K562 (cell line): ENCODE results near the gene SAMD14. TPM values are rescaled to one million over a fixed set of nuclear protein-coding genes. Genes with fewer than 3 reads are reported as not detected.

Experiments used
- ARNT ChIP-seq, 2 experiments: fragments of 450-650 bp; IDR thresholded peaks; 2 replicates each; pipeline ENCODE4 v1.6.1; 2016; ENCODE audit warnings: mild to moderate bottlenecking in 1 of 2
- BACH1 ChIP-seq: fragments of 200-800 bp; sonication (Bioruptor generic); IDR thresholded peaks from 2 replicates; pipeline ENCODE4 v1.6.1; 2016; ENCODE audit warnings: missing genetic modification characterization, missing compliant biosample characterization
- CBX3 ChIP-seq, 2 experiments: IDR thresholded peaks; 1 replicate in 1 of 2; 2 replicates in 1 of 2; pipeline ENCODE4 v1.6.1; 2012; ENCODE audit warnings: inconsistent platforms in 2 of 2, low read length in 2 of 2, borderline replicate concordance in 1 of 2, control low read depth in 1 of 2
- CC2D1A ChIP-seq: fragments of 450-650 bp; IDR thresholded peaks from 2 replicates; pipeline ENCODE4 v1.6.1; 2017; ENCODE audit warnings: mild to moderate bottlenecking
- CHD2 ChIP-seq: IDR thresholded peaks from 2 replicates; pipeline ENCODE4 v1.6.1; 2011; ENCODE audit warnings: low read depth, low read length
- ELF1 ChIP-seq: fragments of 200-800 bp; sonication (Bioruptor generic); IDR thresholded peaks from 2 replicates; pipeline ENCODE4 v1.6.1; 2016; ENCODE audit warnings: missing genetic modification characterization, missing compliant biosample characterization
- FOSL1 ChIP-seq: fragments of 200-800 bp; sonication (Bioruptor generic); conservative IDR thresholded peaks from 2 replicates; pipeline ENCODE4 v1.6.1; 2016; ENCODE audit warnings: missing genetic modification characterization, missing compliant biosample characterization
- FUS ChIP-seq: fragments of 200-400 bp; formaldehyde crosslinking; optimal IDR thresholded peaks from 2 replicates; pipeline ENCODE3; 2017; ENCODE audit warnings: low read depth, low read length
- HNRNPK ChIP-seq: fragments of 200-400 bp; formaldehyde crosslinking; IDR thresholded peaks from one replicate; pipeline ENCODE4 v1.6.1; 2018; ENCODE audit warnings: mild to moderate bottlenecking, low read depth, low read length; ENCODE audit not compliant: poor library complexity, severe bottlenecking
- MYNN ChIP-seq, 2 experiments: sonication (generic); formaldehyde crosslinking in 1 of 2; IDR thresholded peaks; 2 replicates each; pipeline versions ENCODE4 v1.5.0 to v1.6.1; 2016 to 2020; ENCODE audit warnings: antibody characterized with exemption in 1 of 2, missing genetic modification reagents in 1 of 2
- NEUROD1 ChIP-seq: fragments of 150-350 bp; IDR thresholded peaks from 2 replicates; pipeline ENCODE4 v1.6.1; 2014; ENCODE audit warnings: borderline replicate concordance, low read length, low read depth; ENCODE audit not compliant: partially characterized antibody
- POLR2B ChIP-seq: fragments of 450-650 bp; IDR thresholded peaks from 2 replicates; pipeline ENCODE4 v1.6.1; 2018; ENCODE audit warnings: low read depth; ENCODE audit not compliant: partially characterized antibody
- RFX7 ChIP-seq: fragments of 250-450 bp; sonication (Bioruptor Pico); IDR thresholded peaks from 2 replicates; pipeline ENCODE4 v1.5.1; 2021; ENCODE audit warnings: mild to moderate bottlenecking
- SETDB1 ChIP-seq: IDR thresholded peaks from one replicate; pipeline ENCODE4 v1.6.1; 2012; ENCODE audit warnings: low read length, control low read depth, inconsistent platforms
- SMAD2 ChIP-seq: fragments of 150-350 bp; IDR thresholded peaks from 2 replicates; pipeline ENCODE4 v1.6.1; 2014; ENCODE audit warnings: low read depth, mild to moderate bottlenecking, low read length
- TCF3 ChIP-seq: sonication (generic); formaldehyde crosslinking; IDR thresholded peaks from 2 replicates; pipeline ENCODE4 v1.4.0; 2020; ENCODE audit warnings: mild to moderate bottlenecking, missing genetic modification reagents
- ZFP1 ChIP-seq: fragments of 450-650 bp; formaldehyde crosslinking; IDR thresholded peaks from 2 replicates; pipeline ENCODE4 v1.4.0; 2020; ENCODE audit warnings: mild to moderate bottlenecking, mixed read lengths
- ZKSCAN3 ChIP-seq: fragments of 250-450 bp; sonication (Bioruptor Pico); IDR thresholded peaks from 2 replicates; pipeline ENCODE4 v1.4.0; 2020
- ZNF217 ChIP-seq: sonication (generic); formaldehyde crosslinking; IDR thresholded peaks from 2 replicates; pipeline ENCODE4 v1.8.0; 2022; ENCODE audit warnings: mild to moderate bottlenecking, missing genetic modification reagents
- ZNF232 ChIP-seq: sonication (generic); formaldehyde crosslinking; IDR thresholded peaks from 2 replicates; pipeline ENCODE4 v1.8.0; 2022; ENCODE audit warnings: mild to moderate bottlenecking, missing genetic modification reagents
- ZNF583 ChIP-seq: fragments of 250-450 bp; sonication (Bioruptor Pico); IDR thresholded peaks from 2 replicates; pipeline ENCODE4 v1.4.0; 2020
- ZSCAN29 ChIP-seq: fragments of 450-650 bp; IDR thresholded peaks from 2 replicates; pipeline ENCODE4 v1.6.1; 2017
- polyA plus RNA-seq, 8 experiments: library from polyadenylated mRNA; depleted of rRNA in 4 of 8; stranded (reverse) in 5 of 8; unstranded in 3 of 8; fragments of >200 nt; fragmentation: Nextera tagmentation in 2 of 8; fragmentation: Illumina TruSeq in 1 of 8; extraction: Ambion mirVana in 2 of 8; extraction: Trizol in 1 of 8; gene quantifications; 2 replicates each; pipeline versions ENCODE4 v1.2.1 to v1.2.3, GENCODE V29; 2011 to 2014; ENCODE audit warnings: inconsistent platforms in 1 of 8, missing spikeins in 1 of 8
- total RNA-seq, 7 experiments: library from RNA; depleted of rRNA in 6 of 7; stranded (reverse); fragments of >200 nt in 6 of 7; fragmentation: Illumina TruSeq in 2 of 7; extraction: Trizol in 2 of 7; gene quantifications; 2 replicates each; pipeline versions ENCODE4 v1.2.1 to v1.2.3, GENCODE V29; 2011 to 2021; ENCODE audit warnings: low replicate concordance in 1 of 7
- TF ChIP-seq, protein P1 (sequence below): fragments of 450-650 bp; IDR thresholded peaks from one replicate; pipeline ENCODE4 v1.6.1; 2018; ENCODE audit warnings: mild to moderate bottlenecking, moderate library complexity; ENCODE audit not compliant: partially characterized antibody
- TF ChIP-seq, protein P2 (sequence below), 2 experiments: IDR thresholded peaks; 2 replicates each; pipeline ENCODE4 v1.6.1; 2012; ENCODE audit warnings: improper control_type of control experiment in 2 of 2, low read depth in 2 of 2, low read length in 2 of 2, borderline replicate concordance in 1 of 2
- TF ChIP-seq, protein P3 (sequence below), 2 experiments: fragments of 450-650 bp; IDR thresholded peaks; 2 replicates each; pipeline ENCODE4 v1.6.1; 2016

Gene SAMD14
- total and polyA plus RNA-seq, 9 of the 15 experiments (the other 6 are each of a cell fraction or from before 2014, with no cell fraction given) = 0.04 to 0.07 TPM; not detected in 7

DNA sequence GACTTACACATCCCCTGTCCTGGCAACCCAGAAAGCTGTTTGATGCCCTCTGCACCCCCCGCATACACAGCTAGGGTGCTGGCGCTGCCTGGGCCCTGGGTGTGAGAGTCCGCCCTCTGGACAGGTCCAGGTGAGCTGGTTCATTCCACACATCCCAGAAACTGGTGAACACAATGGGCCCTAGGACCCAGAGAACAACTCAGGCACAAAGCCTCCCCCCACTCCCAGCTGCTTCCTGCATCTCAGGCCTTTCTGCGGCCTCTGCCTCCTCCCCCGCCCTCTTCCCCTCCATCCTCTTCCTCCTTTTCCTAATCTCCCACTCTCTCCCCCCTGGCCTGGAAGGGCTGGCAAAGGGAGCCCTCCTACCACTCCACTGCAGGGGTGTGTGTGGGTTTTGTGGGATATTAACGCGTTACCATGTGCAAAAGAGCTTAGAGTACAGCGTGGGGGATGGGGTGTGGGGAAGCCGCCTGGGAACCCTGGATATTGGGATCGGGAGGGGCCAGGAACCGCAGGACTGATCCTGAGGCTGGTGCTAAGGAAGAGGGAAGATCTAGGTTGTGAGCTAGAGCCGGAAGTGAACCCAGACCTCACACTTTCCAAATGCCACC lies 22.1 kb upstream of the SAMD14 start (continued):
- TF ChIP-seq CC2D1A (peak; percentile 77), FUS (no peak), RFX7 (CRISPR knock-in tag) (no peak), ZFP1 (CRISPR knock-in tag) (no peak), CHD2 (no peak), HNRNPK (no peak), SETDB1 (no peak), ARNT (IDR thresholded peaks at IDR 0.05) (0 out of 4 replicates have a peak, but pooled peaks of 1 of the 2 experiments have one; percentile 43), BACH1 (tag) (no peak), CBX3 (IDR thresholded peaks at IDR 0.05; ENCODE audit: borderline replicate concordance in 1 of 2, low read length in 2 of 2) (no peak; a peak in 1 of 3 replicates), ELF1 (peak; percentile 92), ZNF217 (no peak), ZKSCAN3 (no peak), FOSL1 (no peak), NEUROD1 (peak; percentile 94), POLR2B (no peak), ZNF583 (no peak), SMAD2 (no peak), ZSCAN29 (no peak), ZNF232 (CRISPR knock-in tag) (no peak), MYNN (IDR thresholded peaks at IDR 0.05) (no peak), MYNN (CRISPR knock-in tag; IDR thresholded peaks at IDR 0.05) (no peak), TCF3 (no peak)
- TF ChIP-seq, protein P1, sequence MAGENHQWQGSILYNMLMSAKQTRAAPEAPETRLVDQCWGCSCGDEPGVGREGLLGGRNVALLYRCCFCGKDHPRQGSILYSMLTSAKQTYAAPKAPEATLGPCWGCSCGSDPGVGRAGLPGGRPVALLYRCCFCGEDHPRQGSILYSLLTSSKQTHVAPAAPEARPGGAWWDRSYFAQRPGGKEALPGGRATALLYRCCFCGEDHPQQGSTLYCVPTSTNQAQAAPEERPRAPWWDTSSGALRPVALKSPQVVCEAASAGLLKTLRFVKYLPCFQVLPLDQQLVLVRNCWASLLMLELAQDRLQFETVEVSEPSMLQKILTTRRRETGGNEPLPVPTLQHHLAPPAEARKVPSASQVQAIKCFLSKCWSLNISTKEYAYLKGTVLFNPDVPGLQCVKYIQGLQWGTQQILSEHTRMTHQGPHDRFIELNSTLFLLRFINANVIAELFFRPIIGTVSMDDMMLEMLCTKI = no peak
- TF ChIP-seq, protein P2, sequence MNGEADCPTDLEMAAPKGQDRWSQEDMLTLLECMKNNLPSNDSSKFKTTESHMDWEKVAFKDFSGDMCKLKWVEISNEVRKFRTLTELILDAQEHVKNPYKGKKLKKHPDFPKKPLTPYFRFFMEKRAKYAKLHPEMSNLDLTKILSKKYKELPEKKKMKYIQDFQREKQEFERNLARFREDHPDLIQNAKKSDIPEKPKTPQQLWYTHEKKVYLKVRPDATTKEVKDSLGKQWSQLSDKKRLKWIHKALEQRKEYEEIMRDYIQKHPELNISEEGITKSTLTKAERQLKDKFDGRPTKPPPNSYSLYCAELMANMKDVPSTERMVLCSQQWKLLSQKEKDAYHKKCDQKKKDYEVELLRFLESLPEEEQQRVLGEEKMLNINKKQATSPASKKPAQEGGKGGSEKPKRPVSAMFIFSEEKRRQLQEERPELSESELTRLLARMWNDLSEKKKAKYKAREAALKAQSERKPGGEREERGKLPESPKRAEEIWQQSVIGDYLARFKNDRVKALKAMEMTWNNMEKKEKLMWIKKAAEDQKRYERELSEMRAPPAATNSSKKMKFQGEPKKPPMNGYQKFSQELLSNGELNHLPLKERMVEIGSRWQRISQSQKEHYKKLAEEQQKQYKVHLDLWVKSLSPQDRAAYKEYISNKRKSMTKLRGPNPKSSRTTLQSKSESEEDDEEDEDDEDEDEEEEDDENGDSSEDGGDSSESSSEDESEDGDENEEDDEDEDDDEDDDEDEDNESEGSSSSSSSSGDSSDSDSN (IDR thresholded peaks at IDR 0.05; ENCODE audit: borderline replicate concordance in 1 of 2, low read depth in 2 of 2, low read length in 2 of 2) = no peak
- TF ChIP-seq, protein P3, sequence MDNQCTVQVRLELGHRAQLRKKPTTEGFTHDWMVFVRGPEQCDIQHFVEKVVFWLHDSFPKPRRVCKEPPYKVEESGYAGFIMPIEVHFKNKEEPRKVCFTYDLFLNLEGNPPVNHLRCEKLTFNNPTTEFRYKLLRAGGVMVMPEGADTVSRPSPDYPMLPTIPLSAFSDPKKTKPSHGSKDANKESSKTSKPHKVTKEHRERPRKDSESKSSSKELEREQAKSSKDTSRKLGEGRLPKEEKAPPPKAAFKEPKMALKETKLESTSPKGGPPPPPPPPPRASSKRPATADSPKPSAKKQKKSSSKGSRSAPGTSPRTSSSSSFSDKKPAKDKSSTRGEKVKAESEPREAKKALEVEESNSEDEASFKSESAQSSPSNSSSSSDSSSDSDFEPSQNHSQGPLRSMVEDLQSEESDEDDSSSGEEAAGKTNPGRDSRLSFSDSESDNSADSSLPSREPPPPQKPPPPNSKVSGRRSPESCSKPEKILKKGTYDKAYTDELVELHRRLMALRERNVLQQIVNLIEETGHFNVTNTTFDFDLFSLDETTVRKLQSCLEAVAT (IDR thresholded peaks at IDR 0.05) = peak; percentile 51 to 87; a peak in 3 of 4 replicates
